ENCODE data around the gene KIDINS220.

KIDINS220 gene

GRCh38 chr2:8697190-8697589, 140.2 kb downstream of the KIDINS220 start:
- no peak for DNase-seq (ENCODE audit: low spot score)

- no peak for DNase-seq (ENCODE audit: low spot score)
These were observed 142.7 kb downstream of the KIDINS220 start for GRCh38 chr2:8694737-8695136.

GRCh38 chr2:8693157-8693821, 144.1 kb downstream of the KIDINS220 start:
- peak; percentile 22 for DNase-seq (ENCODE audit: low spot score)

- DNase-seq (ENCODE audit: low spot score) = no peak
These were observed 144.6 kb downstream of the KIDINS220 start for GRCh38 chr2:8692783-8693156.

- no peak for DNase-seq (ENCODE audit: low spot score)
These were observed 145.5 kb downstream of the KIDINS220 start for GRCh38 chr2:8691859-8692437.

- peak; percentile 54 for DNase-seq (ENCODE audit: low spot score)
These were observed 151.6 kb downstream of the KIDINS220 start for GRCh38 chr2:8685697-8686358.

GRCh38 chr2:8684878-8685696, 152.3 kb downstream of the KIDINS220 start:
- DNase-seq (ENCODE audit: low spot score) = no peak

GRCh38 chr2:8684540-8684877, 152.9 kb downstream of the KIDINS220 start:
- peak; percentile 66 for DNase-seq (ENCODE audit: low spot score)

- peak; percentile 54 for DNase-seq (ENCODE audit: low spot score)
These were observed 154.4 kb downstream of the KIDINS220 start for GRCh38 chr2:8682719-8683667.

GRCh38 chr2:8681786-8682692, 155.4 kb downstream of the KIDINS220 start, which contains the start of gene ID2:
TSS of gene ID2 (plus strand) at chr2:8682056. CDS start at chr2:8682166, 110 bp downstream.
- peak; percentile 99 for DNase-seq (ENCODE audit: low spot score)

- peak; percentile 72 for DNase-seq (ENCODE audit: low spot score)
These were observed 156.3 kb downstream of the KIDINS220 start for GRCh38 chr2:8680822-8681760.

GRCh38 chr2:8679827-8680731, 157.3 kb downstream of the KIDINS220 start:
- peak; percentile 60 for DNase-seq (ENCODE audit: low spot score)

GRCh38 chr2:8679567-8679826, 157.9 kb downstream of the KIDINS220 start:
- DNase-seq (ENCODE audit: low spot score) = no peak
